GDM1 (cell line): ENCODE results near the gene MEGF8.

ENCODE experiments used
- DNase-seq: peaks from one replicate; lab custom pipeline; 2025; lab: John Stamatoyannopoulos, UW

Gene MEGF8

GRCh38 chr19:42287017-42287826 is 38.2 kb upstream of the MEGF8 start:
- no peak for DNase-seq

DNA sequence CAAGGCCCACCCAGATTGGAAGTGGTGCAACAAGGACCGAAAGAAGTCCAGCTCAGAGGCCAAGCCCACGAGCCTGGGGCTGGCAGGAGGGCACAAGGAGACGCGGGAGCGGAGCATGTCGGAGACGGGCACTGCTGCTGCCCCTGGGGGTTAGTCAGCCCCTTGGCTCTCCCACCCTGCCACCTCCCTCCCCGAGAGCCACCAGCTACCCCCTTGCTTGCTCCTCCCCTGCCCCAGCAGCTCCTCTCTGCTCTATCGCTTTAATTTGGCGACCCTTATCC is 37.7 kb upstream of the MEGF8 start:
- no peak for DNase-seq

GRCh38 chr19:42288387-42288786 is 37.0 kb upstream of the MEGF8 start:
- DNase-seq: no peak

DNA sequence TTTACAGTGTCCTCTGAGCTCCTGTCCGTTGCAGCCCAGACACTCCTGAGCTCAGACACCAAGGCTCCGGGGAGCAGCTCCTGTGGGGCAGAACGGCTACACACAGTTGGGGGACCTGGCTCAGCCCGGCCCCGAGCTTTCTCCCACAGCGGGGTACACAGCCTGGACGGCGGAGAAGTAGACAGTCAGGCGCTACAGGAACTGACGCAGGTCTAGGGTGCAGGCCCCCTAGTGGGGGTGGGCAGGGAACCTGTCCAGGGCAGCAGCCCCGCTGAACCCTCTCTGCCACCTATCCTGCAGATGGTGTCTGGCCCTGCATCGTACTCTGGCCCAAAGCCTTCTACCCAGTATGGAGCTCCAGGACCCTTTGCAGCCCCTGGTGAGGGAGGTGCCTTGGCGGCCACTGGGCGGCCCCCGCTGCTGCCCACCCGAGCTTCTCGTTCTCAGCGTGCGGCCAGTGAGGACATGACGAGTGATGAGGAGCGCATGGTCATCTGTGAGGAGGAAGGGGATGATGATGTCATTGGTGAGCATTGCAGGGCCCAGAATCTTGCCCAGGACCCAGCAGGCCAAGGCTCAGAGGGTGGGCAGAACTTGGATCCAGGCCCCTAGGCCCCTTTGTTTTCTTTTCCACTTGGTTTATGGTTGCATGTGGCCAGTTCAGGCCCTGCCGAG is 36.4 kb upstream of the MEGF8 start:
- no peak for DNase-seq

- DNase-seq: no peak
These were observed 35.8 kb upstream of the MEGF8 start for GRCh38 chr19:42289556-42290041.

DNA sequence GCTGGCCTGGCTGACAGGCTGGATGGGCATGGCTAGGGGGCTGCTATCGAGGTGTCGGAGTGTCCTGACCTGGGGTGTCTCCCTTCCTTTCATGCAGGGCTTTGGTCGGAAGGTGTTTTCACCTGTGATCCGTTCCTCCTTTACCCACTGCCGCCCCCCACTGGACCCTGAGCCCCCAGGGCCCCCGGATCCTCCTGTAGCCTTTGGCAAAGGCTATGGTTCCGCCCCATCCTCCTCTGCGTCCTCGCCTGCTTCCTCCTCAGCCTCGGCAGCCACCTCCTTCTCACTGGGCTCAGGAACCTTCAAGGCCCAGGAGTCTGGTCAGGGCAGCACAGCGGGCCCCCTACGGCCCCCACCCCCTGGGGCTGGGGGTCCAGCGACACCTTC is 35.3 kb upstream of the MEGF8 start:
- no peak for DNase-seq

GRCh38 chr19:42290523-42291434 is 34.7 kb upstream of the MEGF8 start:
- DNase-seq: peak; percentile 19

DNA sequence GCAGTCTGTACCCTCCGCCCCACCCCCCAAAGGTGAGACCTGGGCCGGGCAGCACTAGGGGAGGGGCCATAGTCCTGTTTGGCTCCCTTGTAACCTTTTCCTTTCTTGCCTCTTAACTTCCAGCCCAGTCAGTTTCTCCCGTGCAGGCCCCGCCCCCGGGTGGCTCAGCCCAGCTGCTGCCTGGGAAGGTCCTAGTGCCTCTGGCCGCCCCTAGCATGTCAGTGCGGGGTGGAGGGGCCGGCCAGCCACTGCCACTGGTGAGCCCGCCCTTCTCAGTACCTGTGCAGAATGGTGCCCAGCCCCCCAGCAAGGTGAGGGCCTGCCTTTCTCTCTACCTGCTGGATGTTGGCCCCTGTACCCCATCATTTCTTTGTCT is 34.0 kb upstream of the MEGF8 start:
- no peak for DNase-seq

- DNase-seq: no peak
These were observed 33.1 kb upstream of the MEGF8 start for GRCh38 chr19:42292042-42292960.

DNA sequence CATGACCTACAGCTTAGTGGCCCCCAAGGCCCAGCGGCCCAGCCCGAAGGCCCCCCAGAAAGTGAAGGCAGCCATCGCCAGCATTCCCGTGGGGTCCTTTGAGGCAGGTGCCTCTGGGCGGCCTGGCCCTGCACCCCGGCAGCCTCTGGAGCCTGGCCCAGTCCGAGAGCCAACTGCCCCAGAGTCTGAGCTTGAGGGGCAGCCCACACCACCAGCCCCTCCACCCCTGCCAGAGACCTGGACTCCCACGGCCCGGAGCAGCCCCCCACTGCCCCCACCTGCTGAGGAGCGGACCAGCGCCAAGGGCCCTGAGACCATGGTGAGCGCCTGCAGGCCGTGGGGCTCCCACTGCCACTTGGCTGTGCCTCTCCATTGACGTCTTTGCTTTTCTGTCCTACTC is 32.5 kb upstream of the MEGF8 start:
- no peak for DNase-seq

GRCh38 chr19:42293540-42293939 is 31.9 kb upstream of the MEGF8 start:
- no peak for DNase-seq

DNA sequence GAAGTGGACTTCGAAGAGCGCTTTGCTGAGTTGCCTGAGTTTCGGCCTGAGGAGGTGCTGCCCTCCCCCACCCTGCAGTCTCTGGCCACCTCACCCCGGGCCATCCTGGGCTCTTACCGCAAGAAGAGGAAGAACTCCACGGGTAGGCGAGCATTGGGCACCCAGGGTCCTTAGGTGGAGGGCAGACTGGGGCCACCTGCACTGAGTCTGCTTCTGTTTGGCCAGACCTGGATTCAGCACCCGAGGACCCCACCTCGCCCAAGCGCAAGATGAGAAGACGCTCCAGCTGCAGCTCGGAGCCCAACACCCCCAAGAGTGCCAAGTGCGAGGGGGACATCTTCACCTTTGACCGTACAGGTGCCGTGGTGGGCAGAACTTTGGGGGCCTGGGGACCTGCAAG is 31.5 kb upstream of the MEGF8 start:
- DNase-seq: no peak

DNA sequence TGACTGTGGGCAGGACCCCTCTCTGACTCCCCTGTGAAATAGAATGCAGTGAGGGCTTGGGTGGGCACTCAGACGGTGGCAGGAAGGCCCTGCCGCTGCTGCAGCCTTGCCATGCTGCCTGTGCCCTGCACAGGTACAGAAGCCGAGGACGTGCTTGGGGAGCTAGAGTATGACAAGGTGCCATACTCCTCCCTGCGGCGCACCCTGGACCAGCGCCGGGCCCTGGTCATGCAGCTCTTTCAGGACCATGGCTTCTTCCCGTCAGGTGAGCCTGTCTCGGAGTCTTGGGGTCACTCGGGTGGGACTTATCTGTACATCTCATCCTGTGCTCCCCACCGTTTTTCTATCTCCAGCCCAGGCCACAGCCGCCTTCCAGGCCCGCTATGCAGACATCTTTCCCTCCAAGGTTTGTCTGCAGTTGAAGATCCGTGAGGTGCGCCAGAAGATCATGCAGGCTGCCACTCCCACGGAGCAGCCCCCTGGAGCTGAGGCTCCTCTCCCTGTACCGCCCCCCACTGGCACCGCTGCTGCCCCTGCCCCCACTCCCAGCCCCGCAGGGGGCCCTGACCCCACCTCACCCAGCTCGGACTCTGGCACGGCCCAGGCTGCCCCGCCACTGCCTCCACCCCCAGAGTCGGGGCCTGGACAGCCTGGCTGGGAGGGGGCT is 30.8 kb upstream of the MEGF8 start:
- DNase-seq: no peak

DNA sequence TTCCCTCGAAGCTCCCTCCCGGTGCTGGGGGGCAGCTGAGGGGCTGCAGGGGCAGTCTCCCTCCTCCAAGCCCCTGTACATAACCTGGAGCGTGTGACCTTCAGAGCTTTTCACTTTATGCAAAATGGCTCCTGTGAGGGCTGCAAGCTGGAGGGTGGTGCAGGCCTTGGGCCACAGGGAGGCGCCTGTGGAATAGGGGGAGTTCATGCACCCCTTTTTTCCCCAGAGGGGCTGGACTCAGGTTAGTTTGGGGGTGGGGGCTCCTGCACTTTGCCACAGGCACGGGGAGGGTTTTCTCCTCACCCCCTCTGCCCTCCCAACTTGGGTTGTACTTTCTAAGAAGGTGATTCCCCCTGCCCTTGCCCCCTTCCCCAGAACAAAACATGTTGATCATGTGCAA is 30.1 kb upstream of the MEGF8 start:
- DNase-seq: no peak

DNA sequence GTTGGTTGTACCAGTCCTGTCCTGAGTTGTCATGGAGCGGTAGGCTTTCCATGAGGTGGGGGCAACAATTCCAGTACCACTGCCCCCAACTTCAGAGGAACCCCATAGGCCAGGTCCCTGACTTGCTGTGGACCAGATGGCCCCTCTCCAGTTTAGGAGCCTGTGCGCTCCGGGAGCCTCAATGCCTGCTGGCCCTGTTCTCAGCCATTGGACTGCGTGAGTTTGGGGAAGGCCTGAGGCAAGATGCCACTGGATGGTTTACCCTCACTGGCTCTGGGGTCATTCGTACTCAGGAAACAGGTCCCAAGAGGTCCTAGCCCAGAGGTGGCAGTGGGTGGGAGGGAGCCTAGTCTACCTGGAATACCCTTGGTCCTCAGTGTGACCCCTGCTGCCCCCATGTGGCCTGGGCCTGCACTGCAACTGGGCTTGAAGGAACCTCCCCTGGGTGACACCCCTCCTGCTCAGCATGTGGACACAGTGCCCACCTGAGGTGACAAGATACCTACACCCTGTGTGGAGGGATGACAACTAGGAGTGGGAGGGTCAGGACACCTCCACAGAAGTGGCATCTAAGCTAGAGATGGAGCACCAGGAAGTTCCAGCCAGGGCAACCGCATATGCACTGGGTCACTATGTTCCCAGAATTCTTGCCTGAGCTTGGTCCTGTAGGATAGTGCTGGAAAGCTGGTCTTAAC is 29.5 kb upstream of the MEGF8 start:
- DNase-seq: peak; percentile 63

DNA sequence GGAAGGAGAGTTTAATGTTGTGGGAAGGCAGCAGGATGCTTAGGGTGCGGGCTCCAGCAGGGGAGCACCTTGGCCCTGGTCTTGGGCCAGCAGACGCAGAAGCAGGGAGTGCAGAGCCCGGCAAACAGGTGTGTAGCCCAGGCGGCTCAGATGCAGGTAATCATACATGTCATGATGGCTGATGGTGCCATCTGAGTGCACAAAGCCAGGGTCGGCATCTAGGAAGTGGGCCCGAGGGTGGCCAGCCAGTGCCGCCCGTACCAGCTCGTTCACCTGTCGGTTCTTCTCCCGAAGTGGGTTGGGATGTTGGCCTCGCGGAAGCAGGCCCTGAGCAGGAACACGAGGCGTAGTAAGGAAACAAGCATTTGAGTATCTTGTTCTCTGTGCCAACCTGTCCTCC is 28.4 kb upstream of the MEGF8 start:
- no peak for DNase-seq

- no peak for DNase-seq
These were observed 23.7 kb upstream of the MEGF8 start, which contains the start of gene PRR19 for GRCh38 chr19:42301646-42302203. TSS of gene PRR19 (plus strand) at chr19:42302132. CDS start at chr19:42309585, 7,453 bp downstream.

DNA sequence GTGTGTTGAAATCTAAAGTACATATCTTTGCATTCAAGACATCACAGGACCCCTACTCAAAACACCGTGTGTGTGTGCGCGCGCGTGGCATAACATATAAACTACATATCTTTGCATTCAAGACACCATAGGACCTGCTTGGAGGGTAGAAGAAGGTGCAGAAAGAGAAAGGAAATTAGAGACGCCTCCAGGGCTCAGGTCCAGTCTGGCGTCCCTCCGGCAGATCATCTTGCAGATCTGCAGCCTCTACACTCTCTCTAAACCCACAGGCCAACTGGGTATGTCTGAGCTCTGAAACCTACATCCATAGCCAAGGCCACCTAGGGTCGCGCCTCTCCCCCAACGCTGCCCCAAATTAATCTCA is 22.4 kb upstream of the MEGF8 start:
- DNase-seq: no peak

- no peak for DNase-seq
These were observed 21.6 kb upstream of the MEGF8 start for GRCh38 chr19:42303876-42304275.

- DNase-seq: no peak
These were observed 18.8 kb upstream of the MEGF8 start for GRCh38 chr19:42306646-42307045.
